Heart left ventricle (tissue), 13 donors: ENCODE results near the gene TDRD10.

Experiments used
- POLR2A ChIP-seq, 2 donors: fragments of 450-650 bp; IDR thresholded peaks; one replicate each; pipeline ENCODE4 v1.6.1; 2017; ENCODE audit warnings: antibody characterized with exemption in 2 of 2, mild to moderate bottlenecking in 2 of 2, moderate library complexity in 2 of 2
- TF ChIP-seq, protein P1 (sequence below), 12 donors: fragments of 200-600 bp; sonication (generic) in 4 of 12; IDR thresholded peaks; one replicate each; pipeline versions ENCODE4 v1.5.0 to v1.8.0; 2018 to 2022; ENCODE audit warnings: antibody characterized with exemption in 12 of 12, mild to moderate bottlenecking in 5 of 12
- donor health status: ischemic (EF 13 %, LVEDD 7.1; RV severe dilation, severe dysfunction).
- donor health status: DM: no; HTN: yes; CAD: no.
- donor health status: DM: no; HTN: no; CAD: no.
- donor health status: ischemic (EF 25% LVEDD 6.9; RV normal size, moderate dysfunction).
- donor health status: ischemic (EF 25% LVEDD 5.7; RV mildly dilated, moderate dysfunction).
- donor health status: ischemic (EF 35%, LVEDD 5.7; RV mildly dilated, moderate dysfunction).
- donor health status: nonischemic (EF 11% LVEDD 7.7; RV severe dilation, severe dysfunction).
- donor health status: DM: yes; HTN: yes; CAD: no.
- donor health status: PGD.
- donor health status: ischemic (EF 29% LVEDD 5.4; RV normal size, mild dysfunction).
- donor health status: nonischemic (EF 23%, LVEDD 6.1; RV moderate dilation, normal function).

DNA sequence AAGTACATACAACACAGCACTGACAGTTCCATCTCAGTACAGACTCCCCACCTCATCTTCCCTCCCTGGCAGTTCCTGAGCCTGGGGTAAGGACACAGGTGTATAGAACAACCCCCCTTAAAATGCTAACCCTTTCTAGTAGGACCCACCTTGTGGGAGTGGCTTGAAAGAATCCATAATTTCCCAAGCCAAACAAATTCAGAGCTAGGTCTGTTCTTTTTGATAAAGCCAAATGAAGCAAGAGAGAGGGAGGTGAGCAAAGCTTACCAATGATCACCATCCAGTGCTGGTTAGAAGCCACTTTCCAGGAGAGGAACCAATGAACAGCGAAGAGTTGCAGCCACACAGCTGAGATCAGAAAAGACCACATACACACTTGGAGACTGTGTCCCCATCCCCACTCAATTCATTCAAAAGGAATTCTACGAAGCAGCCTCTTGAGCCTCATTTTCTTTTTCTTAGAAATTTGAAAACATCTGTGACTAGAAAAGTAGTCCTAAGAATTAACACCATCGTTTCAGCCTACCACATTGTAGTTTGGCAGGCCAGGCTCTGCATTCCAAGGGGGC lies 47.3 kb downstream of the TDRD10 start:
- no peak for TF ChIP-seq POLR2A (IDR thresholded peaks at IDR 0.05)
- TF ChIP-seq, protein P1, sequence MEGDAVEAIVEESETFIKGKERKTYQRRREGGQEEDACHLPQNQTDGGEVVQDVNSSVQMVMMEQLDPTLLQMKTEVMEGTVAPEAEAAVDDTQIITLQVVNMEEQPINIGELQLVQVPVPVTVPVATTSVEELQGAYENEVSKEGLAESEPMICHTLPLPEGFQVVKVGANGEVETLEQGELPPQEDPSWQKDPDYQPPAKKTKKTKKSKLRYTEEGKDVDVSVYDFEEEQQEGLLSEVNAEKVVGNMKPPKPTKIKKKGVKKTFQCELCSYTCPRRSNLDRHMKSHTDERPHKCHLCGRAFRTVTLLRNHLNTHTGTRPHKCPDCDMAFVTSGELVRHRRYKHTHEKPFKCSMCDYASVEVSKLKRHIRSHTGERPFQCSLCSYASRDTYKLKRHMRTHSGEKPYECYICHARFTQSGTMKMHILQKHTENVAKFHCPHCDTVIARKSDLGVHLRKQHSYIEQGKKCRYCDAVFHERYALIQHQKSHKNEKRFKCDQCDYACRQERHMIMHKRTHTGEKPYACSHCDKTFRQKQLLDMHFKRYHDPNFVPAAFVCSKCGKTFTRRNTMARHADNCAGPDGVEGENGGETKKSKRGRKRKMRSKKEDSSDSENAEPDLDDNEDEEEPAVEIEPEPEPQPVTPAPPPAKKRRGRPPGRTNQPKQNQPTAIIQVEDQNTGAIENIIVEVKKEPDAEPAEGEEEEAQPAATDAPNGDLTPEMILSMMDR (IDR thresholded peaks at IDR 0.05): no peak
